ENCODE results near the gene TRIM39.
"Not testable (repeated sequence)": the region's sequence is repeated elsewhere in the genome, so short reads cannot be mapped to it uniquely, and the experiment has no call there.

Gene TRIM39

GRCh38 chr6:30326526-30327231 is at the start of gene TRIM39:
Gene TRIM39 (plus strand): TSS chr6:30326927. CDS start chr6:30329318, 2,391 bp downstream.
- DNase-seq (ENCODE audit: low read depth in 2 of 2): peak; percentile 31 to 41

GRCh38 chr6:30280988-30281387 is 45.7 kb upstream of the TRIM39 start:
- not testable (repeated sequence) for DNase-seq (ENCODE audit: low read depth in 2 of 2)

GRCh38 chr6:30282522-30282921 is 44.2 kb upstream of the TRIM39 start:
- DNase-seq (ENCODE audit: low read depth in 2 of 2): no peak

GRCh38 chr6:30283761-30284160 is 43.0 kb upstream of the TRIM39 start:
- DNase-seq (ENCODE audit: low read depth in 2 of 2): no peak

- no peak for DNase-seq (ENCODE audit: low read depth in 2 of 2)
Observed at GRCh38 chr6:30287139-30287538, 39.6 kb upstream of the TRIM39 start.

- no peak for DNase-seq (ENCODE audit: low read depth in 2 of 2)
Observed at GRCh38 chr6:30295837-30296236, 30.9 kb upstream of the TRIM39 start.

GRCh38 chr6:30304002-30304401 is 22.7 kb upstream of the TRIM39 start:
- no peak for DNase-seq (ENCODE audit: low read depth in 2 of 2)

- DNase-seq (ENCODE audit: low read depth in 2 of 2): no peak
Observed at GRCh38 chr6:30311101-30311500, 15.6 kb upstream of the TRIM39 start.

GRCh38 chr6:30311671-30312070 is 15.1 kb upstream of the TRIM39 start:
- no peak for DNase-seq (ENCODE audit: low read depth in 2 of 2)

GRCh38 chr6:30312266-30312665 is 14.5 kb upstream of the TRIM39 start:
- no peak for DNase-seq (ENCODE audit: low read depth in 2 of 2)

- DNase-seq (ENCODE audit: low read depth in 2 of 2): no peak
Observed at GRCh38 chr6:30312676-30313321, 13.9 kb upstream of the TRIM39 start.

GRCh38 chr6:30315156-30315555 is 11.6 kb upstream of the TRIM39 start:
- no peak for DNase-seq (ENCODE audit: low read depth in 2 of 2)

GRCh38 chr6:30317913-30318589 is 8.7 kb upstream of the TRIM39 start:
- DNase-seq (ENCODE audit: low read depth in 2 of 2): no peak

- DNase-seq (ENCODE audit: low read depth in 2 of 2): no peak
Observed at GRCh38 chr6:30319146-30319835, 7.4 kb upstream of the TRIM39 start.

GRCh38 chr6:30321692-30322388 is 4.9 kb upstream of the TRIM39 start:
- no peak for DNase-seq (ENCODE audit: low read depth in 2 of 2)

GRCh38 chr6:30322527-30323501 is 3.9 kb upstream of the TRIM39 start:
- DNase-seq (ENCODE audit: low read depth in 2 of 2): peak in 1 of 2 experiments; percentile 4

GRCh38 chr6:30323806-30324205 is 2.9 kb upstream of the TRIM39 start:
- DNase-seq (ENCODE audit: low read depth in 2 of 2): no peak

- peak in 1 of 2 experiments; percentile 3 for DNase-seq (ENCODE audit: low read depth in 2 of 2)
Observed at GRCh38 chr6:30325150-30325872, 1.4 kb upstream of the TRIM39 start.

GRCh38 chr6:30325873-30326525 is 728 bp upstream of the TRIM39 start:
- DNase-seq (ENCODE audit: low read depth in 2 of 2): peak; percentile 5 to 34
